A673 (cell line): ENCODE measurements around the gene AMMECR1.

Experiments
- EZH2 ChIP-seq: fragments of 200-600 bp; sonication (generic); IDR thresholded peaks from 2 replicates; pipeline ENCODE4 v1.6.1; 2017; ENCODE audit warnings: borderline replicate concordance, low read depth, mild to moderate bottlenecking, mixed read lengths, antibody characterized with exemption, low read length; ENCODE audit not compliant: poor library complexity, severe bottlenecking
- TF ChIP-seq, protein P1 (sequence below): fragments of 300-800, 200-600 bp; sonication (generic); conservative IDR thresholded peaks from 2 replicates; pipeline ENCODE4 v1.5.1; 2017; ENCODE audit warnings: low read depth, mild to moderate bottlenecking, antibody characterized with exemption, low read length, moderate library complexity, mixed read lengths

- TF ChIP-seq, protein P1, sequence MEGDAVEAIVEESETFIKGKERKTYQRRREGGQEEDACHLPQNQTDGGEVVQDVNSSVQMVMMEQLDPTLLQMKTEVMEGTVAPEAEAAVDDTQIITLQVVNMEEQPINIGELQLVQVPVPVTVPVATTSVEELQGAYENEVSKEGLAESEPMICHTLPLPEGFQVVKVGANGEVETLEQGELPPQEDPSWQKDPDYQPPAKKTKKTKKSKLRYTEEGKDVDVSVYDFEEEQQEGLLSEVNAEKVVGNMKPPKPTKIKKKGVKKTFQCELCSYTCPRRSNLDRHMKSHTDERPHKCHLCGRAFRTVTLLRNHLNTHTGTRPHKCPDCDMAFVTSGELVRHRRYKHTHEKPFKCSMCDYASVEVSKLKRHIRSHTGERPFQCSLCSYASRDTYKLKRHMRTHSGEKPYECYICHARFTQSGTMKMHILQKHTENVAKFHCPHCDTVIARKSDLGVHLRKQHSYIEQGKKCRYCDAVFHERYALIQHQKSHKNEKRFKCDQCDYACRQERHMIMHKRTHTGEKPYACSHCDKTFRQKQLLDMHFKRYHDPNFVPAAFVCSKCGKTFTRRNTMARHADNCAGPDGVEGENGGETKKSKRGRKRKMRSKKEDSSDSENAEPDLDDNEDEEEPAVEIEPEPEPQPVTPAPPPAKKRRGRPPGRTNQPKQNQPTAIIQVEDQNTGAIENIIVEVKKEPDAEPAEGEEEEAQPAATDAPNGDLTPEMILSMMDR: no peak
- no peak for TF ChIP-seq EZH2
These were observed 92.8 kb downstream of the AMMECR1 start for GRCh38 chrX:110224926-110225617.
